ENCODE results near the gene DBNDD2. TPM values are rescaled to one million over a fixed set of nuclear protein-coding genes. Genes with fewer than 3 reads are reported as not detected.

DBNDD2 gene, protein sequence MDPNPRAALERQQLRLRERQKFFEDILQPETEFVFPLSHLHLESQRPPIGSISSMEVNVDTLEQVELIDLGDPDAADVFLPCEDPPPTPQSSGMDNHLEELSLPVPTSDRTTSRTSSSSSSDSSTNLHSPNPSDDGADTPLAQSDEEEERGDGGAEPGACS
- total RNA-seq (2022) (105 and 113 TPM in 2 replicates), Bru-seq, nascent RNA (percentile 74 among the genes with signal in this experiment), BruChase-seq, experiment 1, labeled RNA remaining after a 6-hour chase (percentile 96 among the genes with signal in this experiment), BruChase-seq, experiment 2, labeled RNA remaining after a 2-hour chase (percentile 93 among the genes with signal in this experiment)
- long read RNA-seq, transcript DBNDD2-203 (3 exons, 1,417 nt): minor isoform, 5 of 158 reads
- long read RNA-seq, transcript DBNDD2-208 (4 exons, 1,118 nt): minor isoform, 16 of 158 reads
- long read RNA-seq, transcript DBNDD2-205 (4 exons, 1,207 nt): minor isoform, 5 of 158 reads
- long read RNA-seq, transcript DBNDD2-202 (4 exons, 1,078 nt): major isoform, 116 of 158 reads
- long read RNA-seq, partial matches to known transcripts: 1 of 158 reads
- long read RNA-seq, other reads (novel, unspliced or antisense): 11 of 158 reads

DNA sequence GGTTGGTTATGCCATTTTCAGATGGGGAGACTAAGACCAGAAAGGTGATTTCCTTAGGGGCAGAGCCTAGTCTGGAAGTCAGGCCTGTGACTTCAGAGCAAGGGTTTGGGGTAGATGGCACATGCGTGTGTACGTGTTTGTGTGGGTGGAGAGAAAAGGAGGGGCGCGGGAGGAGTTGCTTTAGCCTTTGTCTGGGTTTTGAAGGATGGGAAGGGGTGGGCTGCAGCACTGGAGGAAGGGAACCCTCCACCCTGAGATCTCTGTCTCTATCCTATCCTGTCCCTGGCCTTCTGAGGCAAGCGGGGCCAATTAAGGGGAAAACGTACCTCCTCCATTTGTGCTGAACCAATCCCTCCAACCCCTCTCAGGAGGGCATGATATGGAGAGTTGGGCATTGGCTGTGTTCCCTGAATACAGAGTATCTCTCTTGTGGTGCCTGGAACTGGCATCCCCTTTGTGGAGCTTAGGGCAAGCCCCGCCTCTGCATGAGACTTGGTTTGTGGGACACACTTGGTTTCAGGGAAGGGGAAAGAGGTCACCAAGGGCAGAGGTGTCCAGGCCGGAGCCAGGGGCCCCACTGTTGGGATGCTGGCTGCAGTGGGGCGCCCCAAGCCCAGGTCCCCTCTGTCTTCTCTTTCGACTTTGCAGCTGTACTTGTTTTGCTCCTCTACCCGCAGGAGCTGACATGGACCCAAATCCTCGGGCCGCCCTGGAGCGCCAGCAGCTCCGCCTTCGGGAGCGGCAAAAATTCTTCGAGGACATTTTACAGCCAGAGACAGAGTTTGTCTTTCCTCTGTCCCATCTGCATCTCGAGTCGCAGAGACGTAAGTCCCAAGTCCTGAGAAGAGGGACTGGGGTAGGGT is at the start of gene DBNDD2:
Gene DBNDD2, plus strand, starts transcription at position 507 of the 863 bp plus-strand sequence. Its CDS starts 179 bp downstream, at position 686.
- no TSS peak for BruUV-seq (replicated peaks)
- Mint-ChIP-seq H3K4me3 (ENCODE audit: low read depth, unreplicated experiment) (peak within 1 kb of the TSS; percentile 86), H3K9me3 (ENCODE audit: low read depth, unreplicated experiment) (no peaks in the 10 kb centered on the region), H3K36me3 (ENCODE audit: insufficient read depth, unreplicated experiment) (peaks cover 29% of the 10 kb centered on the region), H3K27me3 (ENCODE audit: unreplicated experiment) (no peaks in the 10 kb centered on the region), H3K27ac (ENCODE audit: unreplicated experiment) (peak within 1 kb of the TSS; percentile 57), H3K4me1 (ENCODE audit: low read depth, unreplicated experiment) (peaks cover 30% of the 10 kb centered on the region)
- no peak for DNase-seq
- CTCF ChIA-PET: interaction anchor here (0.5 to 3.0 kb wide), 8 partner anchors 8 to 363 kb away, joined by 3 to 14 read pairs (median 6); partner anchors contain the start of genes PIGT and SYS1
- no peak for TF ChIP-seq CTCF (IDR thresholded peaks at IDR 0.05; ENCODE audit: unreplicated experiment)
- intact Hi-C loops (cut with micrococcal nuclease; ENCODE audit: unreplicated experiment): no loop called here

GRCh38 chr20:45359069-45359405 is 49.1 kb upstream of the DBNDD2 start:
- Mint-ChIP-seq H3K27ac (ENCODE audit: unreplicated experiment) (peak overlapping the region; percentile 79), H3K27me3 (ENCODE audit: unreplicated experiment) (no peaks in the 10 kb centered on the region), H3K36me3 (ENCODE audit: insufficient read depth, unreplicated experiment) (peaks cover 49% of the 10 kb centered on the region), H3K4me3 (ENCODE audit: low read depth, unreplicated experiment) (peak overlapping the region; percentile 32), H3K4me1 (ENCODE audit: low read depth, unreplicated experiment) (peaks cover 70% of the 10 kb centered on the region), H3K9me3 (ENCODE audit: low read depth, unreplicated experiment) (no peaks in the 10 kb centered on the region)
- no peak for DNase-seq
- intact Hi-C loops (cut with micrococcal nuclease; ENCODE audit: unreplicated experiment): loop anchor here (2.0 kb wide), 2 partner anchors 14 to 36 kb away; no protein-coding TSS in a partner anchor
- BruUV-seq (replicated peaks): no TSS peak
- CTCF ChIA-PET: interaction anchor here (1.0 to 5.1 kb wide), 7 partner anchors 11 to 78 kb away, joined by 3 to 57 read pairs (median 13); partner anchors contain the start of gene SDC4
- no peak for TF ChIP-seq CTCF (IDR thresholded peaks at IDR 0.05; ENCODE audit: unreplicated experiment)

DNA sequence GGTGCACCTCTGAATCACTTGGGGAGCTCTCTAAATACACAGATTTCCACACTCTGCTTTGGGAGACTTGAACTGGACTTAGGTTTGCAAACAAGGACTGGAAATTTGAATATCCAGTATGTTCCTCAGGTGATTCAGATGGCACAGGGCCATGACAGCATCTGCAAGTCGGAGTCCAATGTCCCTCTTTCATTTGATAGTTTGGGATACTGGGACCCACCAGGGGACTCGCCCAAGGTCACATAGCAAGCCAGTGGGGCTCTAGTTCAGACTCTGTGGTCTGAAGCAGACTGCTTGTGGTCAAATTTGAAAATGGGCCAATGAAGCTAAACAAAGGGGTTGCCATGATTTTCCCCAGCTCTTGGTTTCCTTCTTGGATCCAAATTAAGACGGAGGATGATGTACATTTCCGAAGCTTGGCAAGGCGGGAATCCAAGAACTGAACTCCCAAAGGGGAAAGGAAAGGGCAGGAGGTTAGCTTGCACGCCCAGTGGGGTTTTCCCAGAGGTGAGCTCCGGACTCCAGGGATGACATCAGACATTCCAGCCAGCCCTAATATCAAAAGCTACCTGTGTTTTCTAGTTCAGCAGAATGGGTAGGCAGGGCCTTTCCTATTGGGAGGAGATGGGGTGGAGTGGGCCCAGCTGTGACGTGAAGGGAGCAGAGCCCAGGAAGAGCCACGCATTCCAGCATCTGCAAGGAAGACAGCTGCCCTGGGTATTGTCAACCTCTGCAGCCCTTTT is 48.5 kb upstream of the DBNDD2 start:
- Mint-ChIP-seq H3K27ac (ENCODE audit: unreplicated experiment) (peak overlapping the region; percentile 79), H3K4me1 (ENCODE audit: low read depth, unreplicated experiment) (peaks cover 74% of the 10 kb centered on the region), H3K9me3 (ENCODE audit: low read depth, unreplicated experiment) (no peaks in the 10 kb centered on the region), H3K36me3 (ENCODE audit: insufficient read depth, unreplicated experiment) (peaks cover 51% of the 10 kb centered on the region), H3K27me3 (ENCODE audit: unreplicated experiment) (no peaks in the 10 kb centered on the region), H3K4me3 (ENCODE audit: low read depth, unreplicated experiment) (peak overlapping the region; percentile 32)
- intact Hi-C loops (cut with micrococcal nuclease; ENCODE audit: unreplicated experiment): loop anchor here (2.0 kb wide), 2 partner anchors 15 to 37 kb away; no protein-coding TSS in a partner anchor
- CTCF ChIA-PET: interaction anchor here (0.7 to 5.1 kb wide), 11 partner anchors 8 to 420 kb away, joined by 3 to 57 read pairs (median 6); partner anchors contain the start of gene SDC4
- no peak for TF ChIP-seq CTCF (IDR thresholded peaks at IDR 0.05; ENCODE audit: unreplicated experiment)
- peak; percentile 87 for DNase-seq
- no TSS peak for BruUV-seq (replicated peaks)
